HepG2 (cell line): Measurements from ENCODE around the gene AK9. TPM values are rescaled to one million over a fixed set of nuclear protein-coding genes. Genes with fewer than 3 reads are reported as not detected.

ENCODE experiments used
- ATAC-seq: fragments of 200-7000 bp; cut with Tn5 transposase; 3 replicates; pipeline ENCODE4 v1.9.1; 2020; ENCODE audit warnings: mild to moderate bottlenecking, moderate library complexity
- BruUV-seq: library from RNA; stranded (reverse); fragments of 400-500 nt; replicated peaks from 2 replicates; lab custom pipeline; 2021; lab: Mats Ljungman, UMichigan
- CTCF ChIA-PET: fragments of 300-600 bp; formaldehyde crosslinking; extraction: SDS; loops from one replicate; lab custom pipeline; 2021; ENCODE audit warnings: low total read pairs, inconsistent platforms, low intra/inter-chr PET ratio; lab: Yijun Ruan, JAX
- POLR2A ChIA-PET: fragments of 350-600 bp; sonication (Branson Sonifier 250); formaldehyde crosslinking; loops from one replicate; lab custom pipeline; 2020; ENCODE audit warnings: antibody characterized with exemption, inconsistent platforms; lab: Yijun Ruan, JAX
- DNase-seq: peaks from one replicate; pipeline ENCODE4 v3.0.0-alpha.2; 2015; ENCODE audit warnings: low spot score
- FAIRE-seq: peaks from 3 replicates; lab custom pipeline; 2011; peaks lifted over from hg19 to GRCh38; lab: Jason Lieb, UNC
- H2AFZ ChIP-seq: one replicate; pipeline ENCODE4 v1.6.1; 2011; ENCODE audit warnings: low read length, inconsistent platforms
- H3K27ac ChIP-seq: fragments of 300-600 bp; 3 replicates; pipeline ENCODE4 v1.8.0; 2011; ENCODE audit warnings: mixed run types, mild to moderate bottlenecking, mixed read lengths, low read length, inconsistent platforms; ENCODE audit not compliant: insufficient read depth; ENCODE audit errors: extremely low read length
- H3K27me3 ChIP-seq, 2 experiments: fragments of 200-600 bp in 1 of 2; 2 replicates in 1 of 2; 3 replicates in 1 of 2; pipeline versions ENCODE4 v1.6.0 to v1.8.0; 2011; ENCODE audit warnings: low read length in 2 of 2, mild to moderate bottlenecking in 2 of 2, moderate library complexity in 2 of 2, inconsistent platforms in 1 of 2; ENCODE audit not compliant: insufficient read depth in 2 of 2, control insufficient read depth in 1 of 2
- H3K36me3 ChIP-seq, 2 experiments: fragments of 200-600 bp in 1 of 2; replicated peaks in 1 of 2; 2 replicates in 1 of 2; 3 replicates in 1 of 2; pipeline versions ENCODE4 v1.5.1 to v1.8.0; 2011; ENCODE audit warnings: low read length in 2 of 2, inconsistent platforms in 1 of 2; ENCODE audit not compliant: insufficient read depth in 2 of 2, control insufficient read depth in 1 of 2
- H3K4me1 ChIP-seq: 2 replicates; pipeline ENCODE4 v1.5.1; 2012; ENCODE audit warnings: low read length, inconsistent platforms; ENCODE audit not compliant: insufficient read depth
- H3K4me2 ChIP-seq: 2 replicates; pipeline ENCODE4 v1.6.0; 2011; ENCODE audit warnings: low read depth, low read length, inconsistent platforms
- H3K4me3 ChIP-seq, 3 experiments: fragments of 200-600 bp in 1 of 3; sonication (generic), shearing (Covaris generic) in 1 of 3; replicated peaks in 1 of 3; 2 replicates each; pipeline ENCODE4 v1.5.1; 2011 to 2016; ENCODE audit warnings: low read length in 3 of 3, inconsistent platforms in 2 of 3, low read depth in 2 of 3, mild to moderate bottlenecking in 2 of 3, control low read depth in 1 of 3, mixed read lengths in 1 of 3; ENCODE audit not compliant: insufficient read depth in 1 of 3
- H3K79me2 ChIP-seq: one replicate; pipeline ENCODE4 v1.6.1; 2011; ENCODE audit warnings: low read length, inconsistent platforms; ENCODE audit not compliant: insufficient read depth
- H3K9ac ChIP-seq: 2 replicates; pipeline ENCODE4 v1.6.0; 2011; ENCODE audit warnings: mild to moderate bottlenecking, low read depth, low read length, inconsistent platforms; ENCODE audit not compliant: insufficient read depth
- H3K9me3 ChIP-seq: 2 replicates; pipeline ENCODE4 v1.5.1; 2012; ENCODE audit warnings: mild to moderate bottlenecking, low read length
- H4K20me1 ChIP-seq: 2 replicates; pipeline ENCODE4 v1.6.0; 2011; ENCODE audit warnings: inconsistent platforms, mild to moderate bottlenecking, low read length, moderate library complexity; ENCODE audit not compliant: insufficient read depth
- ARNTL ChIP-seq: sonication (generic); formaldehyde crosslinking; IDR thresholded peaks from 2 replicates; pipeline ENCODE4 v1.4.0; 2020; ENCODE audit warnings: mild to moderate bottlenecking, missing genetic modification reagents
- KLF12 ChIP-seq: sonication (generic); formaldehyde crosslinking; IDR thresholded peaks from 2 replicates; pipeline ENCODE4 v1.4.0; 2020; ENCODE audit warnings: missing genetic modification reagents, borderline replicate concordance
- MEIS1 ChIP-seq: sonication (generic); formaldehyde crosslinking; IDR thresholded peaks from 2 replicates; pipeline ENCODE4 v1.9.0; 2021; ENCODE audit warnings: mild to moderate bottlenecking, missing genetic modification reagents, moderate library complexity, borderline replicate concordance
- NFKB2 ChIP-seq: sonication (generic); formaldehyde crosslinking; IDR thresholded peaks from 2 replicates; pipeline ENCODE4 v1.4.0; 2020; ENCODE audit warnings: missing genetic modification reagents, borderline replicate concordance
- ZNF557 ChIP-seq: sonication (generic); formaldehyde crosslinking; IDR thresholded peaks from 2 replicates; pipeline ENCODE4 v1.4.0; 2020; ENCODE audit warnings: missing genetic modification reagents
- ZNF724P ChIP-seq: sonication (generic); formaldehyde crosslinking; IDR thresholded peaks from 2 replicates; pipeline ENCODE4 v1.8.0; 2022; ENCODE audit warnings: missing genetic modification reagents, borderline replicate concordance
- ZNF773 ChIP-seq: sonication (generic); formaldehyde crosslinking; IDR thresholded peaks from 2 replicates; pipeline ENCODE4 v1.4.0; 2020; ENCODE audit warnings: missing genetic modification reagents, borderline replicate concordance
- ZSCAN30 ChIP-seq: sonication (generic); formaldehyde crosslinking; IDR thresholded peaks from 2 replicates; pipeline ENCODE4 v1.5.0; 2020; ENCODE audit warnings: mild to moderate bottlenecking, missing genetic modification reagents
- WGBS: methylation state at CpG from one replicate; pipeline ENCODE4 v1.1.6; 2017; ENCODE audit warnings: low lambda C conversion rate; 5-methylcytosine and 5-hydroxymethylcytosine counted together
- in situ Hi-C: cut with HindIII; loops from 2 replicates; pipeline ENCODE4 v1.10.0; 2017; ENCODE audit warnings: low pct_unique_long_range_greater_than_20kb; ENCODE audit not compliant: extremely low pct_ligation_motif_present
- intact Hi-C: fragments of 100-400 bp; cut with micrococcal nuclease; formaldehyde crosslinking; loops from one replicate; pipeline ENCODE4 v1.10.0; 2022; ENCODE audit not compliant: unreplicated experiment
- polyA plus RNA-seq, 8 experiments: library from polyadenylated mRNA; depleted of rRNA in 3 of 8; stranded (reverse) in 7 of 8; unstranded in 1 of 8; fragments of >200 nt; fragmentation: Illumina TruSeq in 4 of 8; extraction: Trizol in 4 of 8; gene quantifications; 2 replicates each; pipeline versions ENCODE4 v1.2.1 to v1.2.3, GENCODE V29; 2011 to 2016; ENCODE audit warnings: low read depth in 4 of 8, missing spikeins in 1 of 8, mixed read lengths in 1 of 8; ENCODE audit not compliant: insufficient read depth in 1 of 8
- total RNA-seq, 5 experiments: library from RNA; depleted of rRNA; stranded (reverse); fragments of >200 nt; fragmentation: Illumina TruSeq; extraction: Trizol; gene quantifications; 2 replicates each; pipeline ENCODE4 v1.2.3, GENCODE V29; 2016; ENCODE audit warnings: low read depth in 1 of 5
- TF ChIP-seq, protein P1 (sequence below), 2 experiments: sonication (generic) in 1 of 2; formaldehyde crosslinking in 1 of 2; IDR thresholded peaks; 2 replicates each; pipeline versions ENCODE4 v1.4.0 to v1.6.1; 2016 to 2020; ENCODE audit warnings: borderline replicate concordance in 1 of 2, low read depth in 1 of 2, mild to moderate bottlenecking in 1 of 2, missing genetic modification reagents in 1 of 2
- TF ChIP-seq, protein P2 (sequence below): sonication (generic); formaldehyde crosslinking; conservative IDR thresholded peaks from 2 replicates; pipeline ENCODE4 v1.5.0; 2020; ENCODE audit warnings: missing genetic modification reagents
- TF ChIP-seq, protein P3 (sequence below): sonication (generic); formaldehyde crosslinking; IDR thresholded peaks from 2 replicates; pipeline ENCODE4 v1.4.0; 2020; ENCODE audit warnings: mild to moderate bottlenecking, missing genetic modification reagents
- TF ChIP-seq, protein P4 (sequence below): IDR thresholded peaks from 2 replicates; pipeline ENCODE4 v1.6.1; 2018; ENCODE audit warnings: missing genetic modification reagents, mild to moderate bottlenecking, missing compliant biosample characterization
- TF ChIP-seq, protein P5 (sequence below): sonication (generic); formaldehyde crosslinking; IDR thresholded peaks from 2 replicates; pipeline ENCODE4 v1.5.0; 2020; ENCODE audit warnings: missing genetic modification reagents, mild to moderate bottlenecking, borderline replicate concordance

The AK9 gene
- total and polyA plus RNA-seq, 2 of the 13 experiments (the other 11 are each of a cell fraction or from before 2014, with no cell fraction given) = 3.2 to 4.8 TPM

DNA sequence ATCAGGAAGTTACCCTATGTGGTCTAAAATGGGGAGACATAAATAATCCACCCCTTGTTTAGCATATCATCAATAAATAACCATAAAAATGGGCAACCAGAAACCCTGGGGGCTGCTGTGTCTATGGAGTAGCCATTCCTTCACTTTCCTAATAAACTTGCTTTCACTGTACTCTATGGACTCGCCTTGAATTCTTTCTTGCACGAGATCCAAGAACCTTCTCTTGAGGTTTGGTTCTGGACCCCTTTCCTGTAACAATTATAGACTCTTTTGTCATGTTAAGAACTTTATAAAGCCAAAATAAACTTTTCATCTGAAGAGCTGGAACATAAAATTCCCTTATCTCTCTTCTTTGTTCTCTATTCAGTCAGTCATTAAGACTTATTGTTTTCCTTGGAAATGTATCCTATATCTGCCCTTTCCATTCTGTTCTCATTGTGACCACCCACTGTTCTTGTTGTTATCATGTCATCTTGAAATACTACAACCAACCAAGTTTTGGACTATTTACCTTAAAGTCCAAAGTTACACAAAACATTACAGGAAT, 178.7 kb downstream of the AK9 start (continued):
- TF ChIP-seq, protein P1, sequence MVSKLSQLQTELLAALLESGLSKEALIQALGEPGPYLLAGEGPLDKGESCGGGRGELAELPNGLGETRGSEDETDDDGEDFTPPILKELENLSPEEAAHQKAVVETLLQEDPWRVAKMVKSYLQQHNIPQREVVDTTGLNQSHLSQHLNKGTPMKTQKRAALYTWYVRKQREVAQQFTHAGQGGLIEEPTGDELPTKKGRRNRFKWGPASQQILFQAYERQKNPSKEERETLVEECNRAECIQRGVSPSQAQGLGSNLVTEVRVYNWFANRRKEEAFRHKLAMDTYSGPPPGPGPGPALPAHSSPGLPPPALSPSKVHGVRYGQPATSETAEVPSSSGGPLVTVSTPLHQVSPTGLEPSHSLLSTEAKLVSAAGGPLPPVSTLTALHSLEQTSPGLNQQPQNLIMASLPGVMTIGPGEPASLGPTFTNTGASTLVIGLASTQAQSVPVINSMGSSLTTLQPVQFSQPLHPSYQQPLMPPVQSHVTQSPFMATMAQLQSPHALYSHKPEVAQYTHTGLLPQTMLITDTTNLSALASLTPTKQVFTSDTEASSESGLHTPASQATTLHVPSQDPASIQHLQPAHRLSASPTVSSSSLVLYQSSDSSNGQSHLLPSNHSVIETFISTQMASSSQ (IDR thresholded peaks at IDR 0.05; ENCODE audit: low read depth) = no peak
- TF ChIP-seq, protein P1 (CRISPR knock-in tag; IDR thresholded peaks at IDR 0.05; ENCODE audit: borderline replicate concordance) = no peak
- TF ChIP-seq MEIS1 (CRISPR knock-in tag) = no peak

DNA sequence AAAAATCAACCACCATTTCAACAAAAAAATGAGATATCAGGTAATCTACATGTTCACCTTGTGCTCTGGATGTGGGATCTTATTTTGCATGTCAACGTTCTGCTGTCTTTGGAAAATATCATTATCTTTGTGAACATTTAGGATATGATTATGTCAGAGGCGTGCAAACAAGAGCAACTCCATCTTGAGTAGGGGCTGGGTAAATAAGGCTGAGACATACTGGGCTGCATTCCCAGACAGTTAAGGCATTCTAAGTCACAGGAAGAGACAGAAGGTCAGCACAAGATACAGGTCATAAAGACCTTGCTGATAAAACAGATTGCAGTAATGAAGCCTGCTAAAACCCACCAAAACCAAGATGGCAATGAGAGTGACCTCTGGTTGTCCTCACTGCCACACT, 179.2 kb downstream of the AK9 start:
- H2AFZ ChIP-seq = no peak overlapping the region
- FAIRE-seq (no peak), ATAC-seq (no peak), DNase-seq (no peak)
- WGBS = 2% methylated on average over 2 of the region's 2 CpGs
- BruUV-seq = no TSS peak
- H3K27me3 ChIP-seq = peaks cover 0 to 8% of the 10 kb centered on the region in 2 experiments; a peak in 1 of 5 replicates
- ChIA-PET CTCF (no interaction called here), POLR2A (no interaction called here)
- no peaks in the 10 kb centered on the region for H3K4me1 ChIP-seq
- H3K79me2 ChIP-seq = no peaks in the 10 kb centered on the region
- H3K9ac ChIP-seq = no peak overlapping the region
- no peaks in the 10 kb centered on the region for H3K9me3 ChIP-seq
- intact Hi-C loops = no loop called here
- in situ Hi-C loops = no loop called here
- no peaks in the 10 kb centered on the region for H3K36me3 ChIP-seq
- no peak overlapping the region for H3K4me3 ChIP-seq
- H4K20me1 ChIP-seq = no peaks in the 10 kb centered on the region
- H3K27ac ChIP-seq = no peak overlapping the region
- no peak overlapping the region for H3K4me2 ChIP-seq
- TF ChIP-seq ZSCAN30 (no peak), NFKB2 (CRISPR knock-in tag) (no peak), ZNF773 (CRISPR knock-in tag) (no peak), KLF12 (no peak), ARNTL (no peak), ZNF557 (CRISPR knock-in tag) (no peak), ZNF724P (CRISPR knock-in tag) (no peak)
- TF ChIP-seq, protein P2, sequence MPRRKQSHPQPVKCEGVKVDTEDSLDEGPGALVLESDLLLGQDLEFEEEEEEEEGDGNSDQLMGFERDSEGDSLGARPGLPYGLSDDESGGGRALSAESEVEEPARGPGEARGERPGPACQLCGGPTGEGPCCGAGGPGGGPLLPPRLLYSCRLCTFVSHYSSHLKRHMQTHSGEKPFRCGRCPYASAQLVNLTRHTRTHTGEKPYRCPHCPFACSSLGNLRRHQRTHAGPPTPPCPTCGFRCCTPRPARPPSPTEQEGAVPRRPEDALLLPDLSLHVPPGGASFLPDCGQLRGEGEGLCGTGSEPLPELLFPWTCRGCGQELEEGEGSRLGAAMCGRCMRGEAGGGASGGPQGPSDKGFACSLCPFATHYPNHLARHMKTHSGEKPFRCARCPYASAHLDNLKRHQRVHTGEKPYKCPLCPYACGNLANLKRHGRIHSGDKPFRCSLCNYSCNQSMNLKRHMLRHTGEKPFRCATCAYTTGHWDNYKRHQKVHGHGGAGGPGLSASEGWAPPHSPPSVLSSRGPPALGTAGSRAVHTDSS (CRISPR knock-in tag) = no peak
- TF ChIP-seq, protein P3, sequence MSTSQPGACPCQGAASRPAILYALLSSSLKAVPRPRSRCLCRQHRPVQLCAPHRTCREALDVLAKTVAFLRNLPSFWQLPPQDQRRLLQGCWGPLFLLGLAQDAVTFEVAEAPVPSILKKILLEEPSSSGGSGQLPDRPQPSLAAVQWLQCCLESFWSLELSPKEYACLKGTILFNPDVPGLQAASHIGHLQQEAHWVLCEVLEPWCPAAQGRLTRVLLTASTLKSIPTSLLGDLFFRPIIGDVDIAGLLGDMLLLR = no peak
- TF ChIP-seq, protein P4, sequence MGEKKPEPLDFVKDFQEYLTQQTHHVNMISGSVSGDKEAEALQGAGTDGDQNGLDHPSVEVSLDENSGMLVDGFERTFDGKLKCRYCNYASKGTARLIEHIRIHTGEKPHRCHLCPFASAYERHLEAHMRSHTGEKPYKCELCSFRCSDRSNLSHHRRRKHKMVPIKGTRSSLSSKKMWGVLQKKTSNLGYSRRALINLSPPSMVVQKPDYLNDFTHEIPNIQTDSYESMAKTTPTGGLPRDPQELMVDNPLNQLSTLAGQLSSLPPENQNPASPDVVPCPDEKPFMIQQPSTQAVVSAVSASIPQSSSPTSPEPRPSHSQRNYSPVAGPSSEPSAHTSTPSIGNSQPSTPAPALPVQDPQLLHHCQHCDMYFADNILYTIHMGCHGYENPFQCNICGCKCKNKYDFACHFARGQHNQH = no peak
- TF ChIP-seq, protein P5, sequence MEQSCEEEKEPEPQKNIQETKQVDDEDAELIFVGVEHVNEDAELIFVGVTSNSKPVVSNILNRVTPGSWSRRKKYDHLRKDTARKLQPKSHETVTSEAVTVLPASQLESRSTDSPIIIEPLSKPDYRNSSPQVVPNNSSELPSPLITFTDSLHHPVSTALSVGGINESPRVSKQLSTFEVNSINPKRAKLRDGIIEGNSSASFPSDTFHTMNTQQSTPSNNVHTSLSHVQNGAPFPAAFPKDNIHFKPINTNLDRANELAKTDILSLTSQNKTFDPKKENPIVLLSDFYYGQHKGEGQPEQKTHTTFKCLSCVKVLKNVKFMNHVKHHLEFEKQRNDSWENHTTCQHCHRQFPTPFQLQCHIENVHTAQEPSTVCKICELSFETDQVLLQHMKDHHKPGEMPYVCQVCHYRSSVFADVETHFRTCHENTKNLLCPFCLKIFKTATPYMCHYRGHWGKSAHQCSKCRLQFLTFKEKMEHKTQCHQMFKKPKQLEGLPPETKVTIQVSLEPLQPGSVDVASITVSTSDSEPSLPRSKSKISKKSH (CRISPR knock-in tag) = no peak
